ENCODE measurements around the gene TECTB. TPM values are rescaled to one million over a fixed set of nuclear protein-coding genes. Genes with fewer than 3 reads are reported as not detected.
A peak's percentile ranks its signal among the peaks of the same experiment; 100 is the strongest.

TECTB gene
- total and polyA plus RNA-seq, 2 experiments from 2014 or later: 0.21 TPM; not detected in 1

GRCh38 chr10:112260831-112261230, 22.4 kb upstream of the TECTB start:
- Histone ChIP-seq H3K27me3 (replicated peaks; ENCODE audit: insufficient read depth) (no peaks in the 10 kb centered on the region), H3K27ac (peak overlapping the region; percentile 72), H3K4me1 (ENCODE audit: insufficient read depth) (peaks cover 21% of the 10 kb centered on the region), H4K20me1 (ENCODE audit: insufficient read depth) (no peaks in the 10 kb centered on the region), H2AFZ (peak overlapping the region; percentile 40), H3F3A (ENCODE audit: insufficient read depth) (peaks cover 22% of the 10 kb centered on the region), H3K4me3 (no peak overlapping the region), H3K9me3 (ENCODE audit: low read depth) (no peaks in the 10 kb centered on the region), H3K9ac (peak overlapping the region; percentile 27; the same call in 1 of the 2 replicates), H3K4me2 (ENCODE audit: unreplicated experiment) (peak overlapping the region; percentile 55), H3K9me2 (ENCODE audit: insufficient read depth) (no peaks in the 10 kb centered on the region), H3K79me2 (ENCODE audit: insufficient read depth) (no peaks in the 10 kb centered on the region), H3K36me3 (ENCODE audit: low read depth) (no peaks in the 10 kb centered on the region)
- in situ Hi-C loops (cut with MboI): no loop called here
- no peak for DNase-seq
- TF ChIP-seq EZH2phosphoT487 (IDR thresholded peaks at IDR 0.05; ENCODE audit: insufficient read depth, low read depth): no peak
- no peak for TF ChIP-seq EZH2 (IDR thresholded peaks at IDR 0.05; ENCODE audit: insufficient read depth, poor library complexity, severe bottlenecking)
- WGBS, 2 experiments (ENCODE audit: low coverage in 1 of 2, low lambda C conversion rate in 2 of 2, missing lambda C conversion rate in 2 of 2): 76 to 84% methylated on average over 5 of the region's 5 CpGs

GRCh38 chr10:112261281-112261822, 21.8 kb upstream of the TECTB start:
- DNase-seq: peak; percentile 88
- Histone ChIP-seq H3K9ac (peak overlapping the region; percentile 27), H3K9me3 (ENCODE audit: low read depth) (no peaks in the 10 kb centered on the region), H3K27ac (peak overlapping the region; percentile 72), H3K9me2 (ENCODE audit: insufficient read depth) (no peaks in the 10 kb centered on the region), H3K79me2 (ENCODE audit: insufficient read depth) (no peaks in the 10 kb centered on the region), H3F3A (ENCODE audit: insufficient read depth) (peaks cover 22% of the 10 kb centered on the region), H3K4me2 (ENCODE audit: unreplicated experiment) (peak overlapping the region; percentile 55), H2AFZ (peak overlapping the region; percentile 40), H3K27me3 (replicated peaks; ENCODE audit: insufficient read depth) (no peaks in the 10 kb centered on the region), H3K4me3 (0 out of 2 replicates have a peak overlapping the region, but pooled peaks have one; percentile 24), H3K36me3 (ENCODE audit: low read depth) (no peaks in the 10 kb centered on the region), H3K4me1 (ENCODE audit: insufficient read depth) (peaks cover 21% of the 10 kb centered on the region), H4K20me1 (ENCODE audit: insufficient read depth) (no peaks in the 10 kb centered on the region)
- TF ChIP-seq EZH2 (IDR thresholded peaks at IDR 0.05; ENCODE audit: insufficient read depth, poor library complexity, severe bottlenecking) (no peak), EZH2phosphoT487 (IDR thresholded peaks at IDR 0.05; ENCODE audit: insufficient read depth, low read depth) (no peak)
- in situ Hi-C loops (cut with MboI): no loop called here
- WGBS, 2 experiments (ENCODE audit: low coverage in 1 of 2, low lambda C conversion rate in 2 of 2, missing lambda C conversion rate in 2 of 2): 10 to 11% methylated on average over 4 of the region's 4 CpGs

DNA sequence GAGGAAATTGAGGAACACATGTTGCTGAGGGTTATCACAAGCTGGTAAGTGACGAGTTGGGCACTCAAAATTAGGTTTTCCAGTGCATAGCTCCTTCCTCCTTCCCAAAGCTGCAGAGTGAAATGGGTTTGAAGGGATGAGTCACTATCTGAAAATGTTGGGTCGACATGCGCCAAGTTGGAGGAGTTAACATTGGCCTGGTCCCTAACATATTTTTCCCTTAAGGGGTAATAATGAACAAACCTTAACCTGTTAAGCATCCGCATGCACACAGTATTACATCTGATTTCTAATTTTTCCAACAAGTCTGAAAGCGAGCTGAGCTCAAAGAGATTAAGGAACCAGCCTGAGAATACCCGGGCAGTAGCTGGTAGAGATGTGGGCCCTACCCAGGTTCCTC, 20.7 kb upstream of the TECTB start:
- H3K79me2 ChIP-seq (ENCODE audit: insufficient read depth): no peaks in the 10 kb centered on the region
- DNase-seq: peak; percentile 37
- no peaks in the 10 kb centered on the region for H3K9me3 ChIP-seq (ENCODE audit: low read depth)
- H3K4me3 ChIP-seq: no peak overlapping the region
- H3F3A ChIP-seq (ENCODE audit: insufficient read depth): peaks cover 22% of the 10 kb centered on the region
- in situ Hi-C loops (cut with MboI): no loop called here
- no peaks in the 10 kb centered on the region for H3K9me2 ChIP-seq (ENCODE audit: insufficient read depth)
- H3K27me3 ChIP-seq (replicated peaks; ENCODE audit: insufficient read depth): no peaks in the 10 kb centered on the region
- 78 to 86% methylated on average over 6 of the region's 6 CpGs for WGBS, 2 experiments (ENCODE audit: low coverage in 1 of 2, low lambda C conversion rate in 2 of 2, missing lambda C conversion rate in 2 of 2)
- TF ChIP-seq EZH2 (IDR thresholded peaks at IDR 0.05; ENCODE audit: insufficient read depth, poor library complexity, severe bottlenecking): no peak
- no peak for TF ChIP-seq EZH2phosphoT487 (IDR thresholded peaks at IDR 0.05; ENCODE audit: insufficient read depth, low read depth)
- H4K20me1 ChIP-seq (ENCODE audit: insufficient read depth): no peaks in the 10 kb centered on the region
- H3K4me1 ChIP-seq (ENCODE audit: insufficient read depth): peaks cover 21% of the 10 kb centered on the region
- H3K27ac ChIP-seq: no peak overlapping the region
- no peak overlapping the region for H2AFZ ChIP-seq
- H3K36me3 ChIP-seq (ENCODE audit: low read depth): no peaks in the 10 kb centered on the region
- H3K9ac ChIP-seq: no peak overlapping the region
- H3K4me2 ChIP-seq (ENCODE audit: unreplicated experiment): no peak overlapping the region

- Histone ChIP-seq H3K4me1 (ENCODE audit: insufficient read depth) (peaks cover 31% of the 10 kb centered on the region), H3K4me3 (no peak overlapping the region), H3F3A (ENCODE audit: insufficient read depth) (peaks cover 18% of the 10 kb centered on the region), H3K36me3 (ENCODE audit: low read depth) (no peaks in the 10 kb centered on the region), H3K9me3 (ENCODE audit: low read depth) (no peaks in the 10 kb centered on the region), H3K9ac (no peak overlapping the region), H4K20me1 (ENCODE audit: insufficient read depth) (no peaks in the 10 kb centered on the region), H2AFZ (no peak overlapping the region), H3K9me2 (ENCODE audit: insufficient read depth) (no peaks in the 10 kb centered on the region), H3K4me2 (ENCODE audit: unreplicated experiment) (no peak overlapping the region), H3K27me3 (replicated peaks; ENCODE audit: insufficient read depth) (no peaks in the 10 kb centered on the region), H3K79me2 (ENCODE audit: insufficient read depth) (no peaks in the 10 kb centered on the region), H3K27ac (no peak overlapping the region)
- no peak for TF ChIP-seq EZH2phosphoT487 (IDR thresholded peaks at IDR 0.05; ENCODE audit: insufficient read depth, low read depth)
- no peak for TF ChIP-seq EZH2 (IDR thresholded peaks at IDR 0.05; ENCODE audit: insufficient read depth, poor library complexity, severe bottlenecking)
- in situ Hi-C loops (cut with MboI): no loop called here
- 58 to 65% methylated on average over 2 of the region's 2 CpGs for whole genome bisulfite sequencing, 2 experiments (ENCODE audit: low coverage in 1 of 2, low lambda C conversion rate in 2 of 2, missing lambda C conversion rate in 2 of 2)
- DNase-seq: no peak
Observed at GRCh38 chr10:112265745-112266144, 17.5 kb upstream of the TECTB start.

DNA sequence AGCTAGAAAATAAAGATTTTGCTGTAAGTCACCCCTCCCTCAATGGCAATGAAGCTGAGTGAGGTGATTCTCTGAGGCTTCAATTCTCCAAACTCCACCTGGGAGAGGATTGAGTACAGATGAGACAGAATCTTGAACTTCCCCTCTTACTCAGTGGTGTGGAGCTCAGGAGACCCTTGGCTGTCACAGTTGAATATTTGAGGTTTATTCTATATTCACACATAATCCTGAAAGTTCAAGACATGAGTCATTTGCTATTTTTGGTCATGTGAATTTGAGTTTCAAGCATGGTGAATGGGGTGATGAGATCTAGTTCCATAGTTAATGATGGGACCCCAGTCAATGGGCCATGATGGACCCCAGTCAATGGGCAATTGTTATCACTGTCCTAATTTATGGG, 13.9 kb upstream of the TECTB start:
- TF ChIP-seq EZH2 (IDR thresholded peaks at IDR 0.05; ENCODE audit: insufficient read depth, poor library complexity, severe bottlenecking) (no peak), EZH2phosphoT487 (IDR thresholded peaks at IDR 0.05; ENCODE audit: insufficient read depth, low read depth) (no peak)
- peak; percentile 64 for DNase-seq

More for the DNA sequence above, 13.9 kb upstream of the TECTB start:
- Histone ChIP-seq H3K79me2 (ENCODE audit: insufficient read depth) (no peaks in the 10 kb centered on the region), H3K36me3 (ENCODE audit: low read depth) (no peaks in the 10 kb centered on the region), H3K4me2 (ENCODE audit: unreplicated experiment) (peak overlapping the region; percentile 19), H3K4me1 (ENCODE audit: insufficient read depth) (peaks cover 23% of the 10 kb centered on the region), H3K27me3 (replicated peaks; ENCODE audit: insufficient read depth) (no peaks in the 10 kb centered on the region), H3K4me3 (no peak overlapping the region), H3K27ac (no peak overlapping the region), H3K9ac (no peak overlapping the region), H3F3A (ENCODE audit: insufficient read depth) (peaks cover 16% of the 10 kb centered on the region), H2AFZ (no peak overlapping the region), H4K20me1 (ENCODE audit: insufficient read depth) (no peaks in the 10 kb centered on the region), H3K9me3 (ENCODE audit: low read depth) (no peaks in the 10 kb centered on the region), H3K9me2 (ENCODE audit: insufficient read depth) (no peaks in the 10 kb centered on the region)
- in situ Hi-C loops (cut with MboI): no loop called here

Data from GM23248 (cell line).